Esophagus muscularis mucosa (tissue), 4 donors: ENCODE measurements around the gene CTDP1. TPM values are rescaled to one million over a fixed set of nuclear protein-coding genes. Genes with fewer than 3 reads are reported as not detected.

Experiments used
- DNase-seq: peaks from one replicate; pipeline ENCODE4 v3.0.0-alpha.2; 2017; ENCODE audit errors: extremely low spot score
- H3K27ac ChIP-seq, 4 donors: fragments of 200-600 bp; sonication (generic); replicated peaks in 1 of 4; 1 replicate in 3 of 4; 2 replicates in 1 of 4; pipeline ENCODE4 v1.5.1; 2016 to 2019; ENCODE audit warnings: mild to moderate bottlenecking in 1 of 4
- H3K27me3 ChIP-seq, 4 donors: fragments of 200-600 bp; sonication (generic); one replicate each; pipeline versions ENCODE4 v1.5.1 to v1.6.0; 2016 to 2019
- H3K36me3 ChIP-seq, 4 donors: fragments of 200-600 bp; sonication (generic); one replicate each; pipeline ENCODE4 v1.5.1; 2016 to 2019
- H3K4me1 ChIP-seq, 4 donors: fragments of 200-600 bp; sonication (generic); one replicate each; pipeline ENCODE4 v1.5.1; 2016 to 2019
- H3K4me3 ChIP-seq, 4 donors: fragments of 200-600 bp; sonication (generic); 1 replicate in 2 of 4; 2 replicates in 2 of 4; pipeline ENCODE4 v1.5.1; 2016 to 2019; ENCODE audit warnings: mild to moderate bottlenecking in 4 of 4, moderate library complexity in 1 of 4
- H3K9me3 ChIP-seq, 4 donors: fragments of 200-600 bp; sonication (generic); 1 replicate in 3 of 4; 2 replicates in 1 of 4; pipeline ENCODE4 v1.5.1; 2016 to 2019
- EP300 ChIP-seq: sonication (generic); formaldehyde crosslinking; IDR thresholded peaks from one replicate; pipeline ENCODE4 v1.6.1; 2017; ENCODE audit warnings: antibody characterized with exemption
- POLR2A ChIP-seq: fragments of 450-650 bp; IDR thresholded peaks from one replicate; pipeline ENCODE4 v1.6.1; 2017; ENCODE audit warnings: antibody characterized with exemption, moderate library complexity, mild to moderate bottlenecking, low read depth
- POLR2AphosphoS5 ChIP-seq, 2 donors: sonication (generic); formaldehyde crosslinking; IDR thresholded peaks; one replicate each; pipeline ENCODE4 v1.6.1; 2017; ENCODE audit warnings: antibody characterized with exemption in 2 of 2
- WGBS: methylation state at CpG from one replicate; pipeline ENCODE4 v1.1.5; 2018; 5-methylcytosine and 5-hydroxymethylcytosine counted together
- intact Hi-C: fragments of 100-400 bp; cut with DNase I; formaldehyde crosslinking; loops from one replicate; pipeline ENCODE4 v1.15.1; 2023
- total RNA-seq, 4 donors: library from RNA; depleted of rRNA; stranded (reverse); fragments of >200 nt; gene quantifications; one replicate each; pipeline versions ENCODE4 v1.1.0 to v1.2.1, GENCODE V29; 2016
- TF ChIP-seq, protein P1 (sequence below), 3 experiments: fragments of 200-600 bp in 2 of 3; fragments of 450-650 bp in 1 of 3; sonication (generic) in 2 of 3; IDR thresholded peaks; one replicate each; pipeline ENCODE4 v1.5.1; 2017 to 2019; ENCODE audit warnings: antibody characterized with exemption in 3 of 3, mild to moderate bottlenecking in 2 of 3, moderate library complexity in 1 of 3

CTDP1 gene
- total RNA-seq, 4 donors from 2014 or later, result 22.0 to 28.5 (median 24.5) TPM

DNA sequence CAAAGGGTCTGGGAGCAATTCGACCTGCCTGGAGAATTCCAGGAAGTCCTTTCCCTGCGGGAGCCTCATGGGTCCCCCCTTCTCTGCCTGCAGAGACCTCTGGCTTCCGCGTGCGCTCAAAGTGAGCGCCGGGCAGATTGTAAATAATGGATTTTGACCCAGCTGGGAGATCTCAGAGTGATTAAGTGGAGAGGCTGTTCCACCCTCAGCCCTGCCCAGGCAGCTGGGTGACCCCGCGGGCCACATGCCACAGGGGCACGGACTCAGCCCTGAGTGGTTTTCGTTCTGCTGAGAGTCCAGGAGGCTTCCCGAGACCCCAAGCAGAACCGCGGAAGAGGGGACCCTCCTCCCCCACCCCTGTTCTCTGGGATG, 119.4 kb downstream of the CTDP1 start:
- 5% methylated on average over 13 of the region's 14 CpGs for WGBS
- intact Hi-C loops, result no loop called here
- no peak for TF ChIP-seq POLR2AphosphoS5 (IDR thresholded peaks at IDR 0.05)
- TF ChIP-seq, protein P1, sequence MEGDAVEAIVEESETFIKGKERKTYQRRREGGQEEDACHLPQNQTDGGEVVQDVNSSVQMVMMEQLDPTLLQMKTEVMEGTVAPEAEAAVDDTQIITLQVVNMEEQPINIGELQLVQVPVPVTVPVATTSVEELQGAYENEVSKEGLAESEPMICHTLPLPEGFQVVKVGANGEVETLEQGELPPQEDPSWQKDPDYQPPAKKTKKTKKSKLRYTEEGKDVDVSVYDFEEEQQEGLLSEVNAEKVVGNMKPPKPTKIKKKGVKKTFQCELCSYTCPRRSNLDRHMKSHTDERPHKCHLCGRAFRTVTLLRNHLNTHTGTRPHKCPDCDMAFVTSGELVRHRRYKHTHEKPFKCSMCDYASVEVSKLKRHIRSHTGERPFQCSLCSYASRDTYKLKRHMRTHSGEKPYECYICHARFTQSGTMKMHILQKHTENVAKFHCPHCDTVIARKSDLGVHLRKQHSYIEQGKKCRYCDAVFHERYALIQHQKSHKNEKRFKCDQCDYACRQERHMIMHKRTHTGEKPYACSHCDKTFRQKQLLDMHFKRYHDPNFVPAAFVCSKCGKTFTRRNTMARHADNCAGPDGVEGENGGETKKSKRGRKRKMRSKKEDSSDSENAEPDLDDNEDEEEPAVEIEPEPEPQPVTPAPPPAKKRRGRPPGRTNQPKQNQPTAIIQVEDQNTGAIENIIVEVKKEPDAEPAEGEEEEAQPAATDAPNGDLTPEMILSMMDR (IDR thresholded peaks at IDR 0.05), result no peak
- TF ChIP-seq EP300, result no peak
- no peak for TF ChIP-seq POLR2A
- Histone ChIP-seq H3K9me3 (no peaks in the 10 kb centered on the region), H3K4me3 (peak overlapping the region; percentile 35 to 45 (median 40)), H3K27ac (no peak overlapping the region), H3K27me3 (peaks cover 0 to 75% (median 33%) of the 10 kb centered on the region in 4 donors), H3K4me1 (peaks cover 17 to 28% (median 23%) of the 10 kb centered on the region in 4 donors), H3K36me3 (no peaks in the 10 kb centered on the region)
- no peak for DNase-seq

- TF ChIP-seq POLR2A (no peak), POLR2AphosphoS5 (IDR thresholded peaks at IDR 0.05) (no peak), EP300 (no peak)
- TF ChIP-seq, protein P1 (IDR thresholded peaks at IDR 0.05), result no peak
- H3K9me3 ChIP-seq, result no peaks in the 10 kb centered on the region
- peaks cover 0 to 76% (median 33%) of the 10 kb centered on the region in 4 donors for H3K27me3 ChIP-seq
- intact Hi-C loops, result no loop called here
- H3K27ac ChIP-seq, result no peak overlapping the region
- WGBS, result 75% methylated on average over 29 of the region's 30 CpGs
- no peak overlapping the region for H3K4me3 ChIP-seq
- peaks cover 17 to 28% (median 23%) of the 10 kb centered on the region in 4 donors for H3K4me1 ChIP-seq
- H3K36me3 ChIP-seq, result no peaks in the 10 kb centered on the region
- no peak for DNase-seq
Measured at GRCh38 chr18:79799619-79800370, 120.2 kb downstream of the CTDP1 start.

DNA sequence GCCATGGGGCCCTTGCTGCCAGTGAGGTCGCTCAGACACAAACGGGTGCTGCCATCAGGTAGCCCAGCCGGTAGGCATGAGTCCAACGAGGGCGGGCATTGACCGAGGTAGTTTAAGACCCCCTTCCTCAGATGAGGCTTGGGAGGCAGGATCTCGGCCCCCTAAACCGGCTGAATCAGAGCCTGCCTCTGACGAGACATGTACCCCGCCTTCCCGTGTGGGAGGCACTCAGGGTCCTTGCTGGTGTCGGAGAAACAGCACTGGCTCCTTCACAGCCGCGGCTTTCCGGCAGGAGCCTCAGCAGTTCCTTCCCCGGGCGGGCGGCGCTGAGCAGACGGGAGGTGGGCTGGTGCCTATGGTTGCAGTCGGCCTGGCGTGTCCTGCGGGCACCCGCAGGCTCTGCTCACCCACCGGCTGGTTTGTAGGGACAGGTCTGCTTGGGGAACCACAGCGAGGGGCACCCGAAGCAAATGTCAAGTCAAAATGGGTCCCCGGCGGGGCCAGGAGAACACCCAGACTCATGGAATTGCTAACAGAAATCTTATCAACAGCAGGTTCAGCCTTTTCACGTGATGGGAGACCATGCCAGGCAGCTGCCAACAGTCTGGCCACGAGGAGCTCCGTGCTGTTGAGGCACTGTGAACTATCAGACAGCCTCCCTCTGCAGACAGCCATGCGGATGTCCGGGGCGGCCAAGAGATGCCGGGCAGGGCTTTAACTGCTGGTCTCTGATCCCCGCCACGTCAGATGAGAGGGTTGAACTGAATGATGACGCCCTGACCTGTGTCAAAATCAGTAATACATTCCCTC, 121.0 kb downstream of the CTDP1 start:
- Histone ChIP-seq H3K4me3 (no peak overlapping the region), H3K9me3 (no peaks in the 10 kb centered on the region), H3K4me1 (peaks cover 17 to 28% (median 23%) of the 10 kb centered on the region in 4 donors), H3K36me3 (no peaks in the 10 kb centered on the region), H3K27ac (no peak overlapping the region), H3K27me3 (peaks cover 0 to 71% (median 33%) of the 10 kb centered on the region in 4 donors)
- intact Hi-C loops, result no loop called here
- TF ChIP-seq, protein P1 (IDR thresholded peaks at IDR 0.05), result no peak
- DNase-seq, result no peak
- WGBS, result 93% methylated on average over 20 of the region's 39 CpGs

- WGBS, result 95% methylated on average over 13 of the region's 13 CpGs
- H3K4me1 ChIP-seq, result peaks cover 17 to 28% (median 23%) of the 10 kb centered on the region in 4 donors
- H3K27me3 ChIP-seq, result peaks cover 0 to 65% (median 33%) of the 10 kb centered on the region in 4 donors
- no peak overlapping the region for H3K4me3 ChIP-seq
- DNase-seq, result no peak
- intact Hi-C loops, result no loop called here
- H3K27ac ChIP-seq, result no peak overlapping the region
- no peaks in the 10 kb centered on the region for H3K36me3 ChIP-seq
- TF ChIP-seq POLR2A, result no peak
- TF ChIP-seq POLR2AphosphoS5 (IDR thresholded peaks at IDR 0.05), result no peak
- TF ChIP-seq, protein P1 (IDR thresholded peaks at IDR 0.05), result no peak
- no peak for TF ChIP-seq EP300
- H3K9me3 ChIP-seq, result no peaks in the 10 kb centered on the region
Measured at GRCh38 chr18:79801217-79801616, 121.6 kb downstream of the CTDP1 start.
